Inflammatory macrophage treated with lipopolysaccharide for 1 hour (primary cell): ENCODE data around the gene BUD31.
"Not testable (repeated sequence)": the region's sequence is repeated elsewhere in the genome, so short reads cannot be mapped to it uniquely, and the experiment has no call there.

ENCODE experiments used
- DNase-seq, 2 donors: peaks; one replicate each; pipeline ENCODE4 v3.0.0-alpha.2; 2020 to 2022

The BUD31 gene

DNA sequence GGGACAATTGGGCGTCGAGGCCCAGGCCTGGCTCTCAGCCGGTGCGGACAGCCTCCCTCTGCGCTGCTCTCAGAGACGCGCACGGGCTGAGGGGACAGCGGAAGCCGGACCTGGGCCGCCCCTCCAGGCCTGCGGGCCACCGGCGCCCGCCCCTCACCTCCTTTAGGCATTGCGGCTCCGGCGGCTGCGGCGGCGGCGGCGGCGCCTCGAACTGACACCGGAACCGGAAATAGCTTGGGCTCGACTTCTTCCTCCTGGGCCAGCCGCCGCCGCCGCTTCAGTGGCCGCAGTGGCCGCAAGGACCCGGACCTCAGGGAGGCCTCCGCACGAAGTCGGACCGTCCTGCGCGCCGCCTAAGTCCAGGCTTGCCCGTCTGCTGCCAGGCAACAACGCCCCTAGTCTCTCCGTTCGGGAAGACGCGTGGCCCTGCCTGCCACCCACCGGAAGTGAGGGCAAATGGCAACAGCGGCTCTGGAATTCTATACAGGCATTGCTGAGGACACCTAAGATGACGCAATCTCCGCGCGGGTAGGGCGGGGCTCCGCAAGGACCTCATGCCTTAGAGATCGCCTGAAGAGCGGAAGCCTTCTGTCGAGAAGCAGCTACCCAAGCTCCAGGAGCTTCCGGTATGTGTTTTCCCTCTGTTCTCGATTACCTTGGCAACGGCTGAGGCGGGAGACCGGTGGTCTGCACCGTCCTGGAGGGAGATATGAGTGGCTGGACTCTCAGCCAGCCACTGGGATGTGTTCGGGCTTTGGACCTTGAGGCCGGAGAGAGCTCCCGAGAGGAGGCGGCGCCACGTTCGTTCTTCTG, at the start of gene BUD31, which contains the start of gene PDAP1:
BUD31 (plus strand) TSS at position 591 of the 813 bp plus-strand sequence. CDS start 2,124 bp downstream, outside the sequence.
PDAP1 (minus strand) TSS at position 219 of the 813 bp plus-strand sequence; CDS start at position 170, 49 bp downstream.
- DNase-seq: peak; percentile 87 to 96

DNA sequence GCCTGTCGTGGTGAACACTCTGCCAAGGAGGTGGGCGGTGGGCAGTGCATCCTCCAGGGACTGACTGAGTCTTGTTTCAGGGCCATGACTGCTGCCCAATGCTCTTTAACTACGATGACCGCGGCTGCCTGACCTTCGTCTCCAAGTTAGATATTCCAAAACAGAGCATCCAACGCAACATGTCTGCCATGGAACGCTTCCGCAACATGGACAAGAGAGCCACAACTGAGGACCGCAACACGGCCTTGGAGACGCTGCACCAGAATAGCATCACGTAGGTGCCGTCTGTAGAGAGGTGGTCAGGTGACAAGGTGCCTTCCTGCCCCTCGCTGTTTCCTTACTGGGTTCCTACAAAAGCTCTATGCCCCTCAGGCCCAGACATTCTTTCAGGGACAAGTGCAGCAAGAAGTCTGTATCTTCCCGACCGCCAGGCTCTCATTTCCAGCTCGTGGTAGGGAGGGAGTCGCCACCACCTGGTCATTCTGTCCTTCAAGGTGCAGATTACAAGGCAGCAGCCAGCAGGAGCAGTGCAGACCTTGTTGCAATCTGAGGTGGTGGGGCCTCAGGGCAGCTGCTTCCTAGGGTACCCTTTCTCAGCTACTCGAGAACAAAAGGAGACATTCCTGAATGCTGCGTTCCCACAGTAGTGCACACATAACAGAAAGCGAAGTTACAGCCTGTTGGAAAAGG, 49.2 kb upstream of the BUD31 start:
- no peak for DNase-seq

DNA sequence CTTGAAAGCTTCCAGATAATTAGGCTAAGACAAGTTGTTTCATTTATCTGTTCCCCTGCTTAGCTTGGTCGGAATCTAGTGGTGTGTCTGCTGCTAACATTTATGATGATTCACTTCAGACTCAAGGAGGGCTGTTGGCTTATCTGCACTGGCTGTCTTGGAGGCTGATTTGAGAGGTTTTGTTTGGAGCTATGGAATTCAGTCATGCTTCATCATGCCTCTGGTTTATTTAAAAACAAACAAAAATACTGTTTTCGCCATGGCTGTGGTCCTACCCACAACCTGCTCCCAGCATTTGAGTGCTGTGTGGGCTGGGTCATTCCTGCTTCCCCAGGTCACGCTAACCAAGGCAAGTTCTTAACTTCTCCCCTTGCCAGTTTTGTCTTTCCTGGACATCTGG, 46.0 kb upstream of the BUD31 start:
- DNase-seq: no peak

DNA sequence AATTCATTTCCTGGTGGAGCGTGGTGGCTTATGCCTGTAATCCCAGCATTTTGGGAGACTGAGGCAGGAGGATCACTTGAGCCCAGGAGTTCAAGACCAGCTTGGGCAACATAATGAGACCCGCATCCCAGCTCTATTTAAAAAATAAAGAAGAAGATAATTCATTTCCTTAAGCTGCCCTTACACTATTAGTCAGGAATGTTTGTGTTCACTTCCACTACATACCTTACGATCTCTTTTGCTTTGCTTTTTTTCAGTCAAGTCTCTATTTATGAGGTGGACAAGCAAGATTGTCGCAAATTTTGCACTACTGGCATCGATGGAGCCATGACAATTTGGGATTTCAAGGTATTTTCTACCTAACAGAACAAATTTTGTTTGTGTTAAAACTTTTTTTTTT, 45.5 kb upstream of the BUD31 start:
- DNase-seq: no peak

DNA sequence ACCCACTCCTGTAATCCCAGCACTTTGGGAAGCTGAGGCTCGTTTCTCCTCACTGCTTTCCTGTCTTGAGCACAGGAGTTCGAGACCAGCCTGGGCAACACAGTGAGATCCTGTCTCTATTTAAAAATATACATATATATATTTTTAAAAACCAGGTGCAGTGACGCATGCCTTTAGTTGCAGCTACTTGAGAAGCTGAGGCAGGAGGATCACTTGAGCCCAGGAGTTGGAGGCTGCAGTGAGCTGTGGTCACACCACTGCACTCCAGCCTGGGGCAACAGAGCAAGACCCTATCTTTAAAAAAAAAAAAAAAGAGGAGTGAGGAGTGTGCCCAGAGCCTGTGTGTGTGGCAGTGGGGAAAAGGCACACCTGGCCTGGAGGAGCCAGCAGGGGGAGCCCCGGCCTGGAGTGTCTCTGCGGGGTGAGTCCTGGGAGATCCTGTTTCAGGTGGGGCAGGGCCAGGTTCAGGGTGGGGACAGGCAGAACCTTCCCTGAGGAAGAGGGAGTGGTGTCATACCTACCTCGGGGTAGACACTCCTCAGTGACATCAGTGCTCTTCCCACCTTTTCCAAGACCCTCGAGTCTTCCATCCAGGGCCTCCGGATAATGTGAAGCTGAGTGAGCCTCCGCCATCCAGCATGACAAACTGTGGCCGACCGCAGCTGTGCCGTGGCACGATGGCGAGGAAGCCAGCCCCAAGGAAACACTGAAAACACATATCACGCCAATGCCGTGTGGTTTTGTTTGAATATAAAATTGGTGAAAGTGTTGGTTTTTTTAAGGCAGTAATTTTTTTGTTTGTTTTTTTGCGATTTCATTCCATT, 43.2 kb upstream of the BUD31 start:
- peak in 1 of 2 donors; percentile 24 for DNase-seq

DNA sequence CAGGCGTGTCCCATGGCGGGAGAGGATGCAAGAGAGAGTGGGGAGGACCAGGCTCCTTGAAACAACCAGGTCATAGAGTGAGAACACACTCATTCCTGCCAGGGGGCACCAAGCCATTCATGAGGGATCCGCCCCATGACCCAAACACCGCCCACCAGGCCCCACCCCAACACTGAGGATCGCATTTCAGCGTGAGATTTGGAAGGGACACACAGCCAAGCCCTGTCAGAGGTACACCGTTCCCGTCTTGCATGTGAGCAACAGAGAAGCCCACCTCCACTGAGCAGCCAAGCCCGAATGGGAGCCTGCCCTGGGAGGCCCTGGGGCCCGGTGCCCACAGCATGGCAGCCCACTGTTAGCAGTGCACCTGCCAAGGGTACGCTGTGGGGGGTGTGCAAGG, 42.1 kb upstream of the BUD31 start:
- DNase-seq: no peak

DNA sequence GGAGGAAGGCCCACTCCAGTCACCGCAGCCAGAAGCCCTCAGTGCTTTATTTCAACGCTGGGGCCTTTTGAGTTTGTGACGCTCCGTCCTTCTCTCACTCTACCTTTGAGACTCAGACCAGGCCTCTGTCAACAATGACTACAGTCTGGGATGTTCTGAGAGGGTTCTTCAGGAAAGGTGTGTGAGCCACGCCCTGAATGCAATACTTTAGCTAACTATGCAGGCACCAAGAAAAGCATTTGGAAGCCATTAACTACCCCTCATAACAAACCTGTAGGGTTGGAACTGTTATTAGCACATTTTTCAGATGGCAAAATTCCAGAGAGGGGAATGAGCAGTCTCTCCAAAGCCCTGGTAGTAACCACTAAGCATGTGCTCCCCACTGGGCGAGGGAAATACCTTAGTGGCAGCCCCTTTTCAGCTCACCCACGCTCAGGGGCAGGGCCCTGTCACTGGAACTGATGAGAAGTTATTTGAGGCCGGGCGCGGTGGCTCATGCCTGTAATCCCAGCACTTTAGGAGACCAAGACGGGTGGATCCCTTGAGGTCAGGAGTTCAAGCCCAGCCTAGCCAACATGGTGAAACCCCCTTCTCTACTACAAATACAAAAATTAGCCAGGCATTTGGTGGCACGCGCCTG, 39.9 kb upstream of the BUD31 start:
- DNase-seq: no peak

DNA sequence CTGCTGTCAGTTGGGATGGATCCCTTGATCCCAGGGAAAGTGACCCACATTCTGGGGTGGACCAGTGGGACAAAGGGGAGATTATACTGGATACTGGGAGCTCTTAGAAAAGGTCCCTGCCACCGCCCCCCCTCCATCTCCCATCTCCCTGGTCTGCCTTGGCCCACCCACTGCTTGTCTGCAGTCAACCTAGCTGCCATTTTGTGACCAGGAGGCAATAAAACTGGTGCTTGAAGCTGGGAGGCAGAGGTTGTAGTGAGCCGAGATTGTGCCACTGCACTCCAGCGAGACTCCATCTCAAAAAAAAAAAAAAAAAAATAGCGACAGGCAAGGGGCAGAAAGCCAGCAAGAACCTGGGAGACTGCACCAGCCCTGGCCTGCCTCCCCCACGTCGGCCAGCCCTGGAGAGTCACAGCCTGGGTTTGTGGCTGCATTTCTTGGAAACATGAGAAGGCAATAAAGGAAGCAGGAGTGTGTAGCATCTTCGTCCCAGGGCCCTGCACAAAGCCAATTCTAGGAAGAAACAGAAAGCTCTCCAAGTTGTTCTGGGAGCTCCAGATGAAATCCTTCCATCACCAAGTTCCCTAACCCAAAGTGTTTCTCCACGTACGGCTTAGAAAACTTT, 38.9 kb upstream of the BUD31 start:
- DNase-seq: peak in 1 of 2 donors; percentile 21

DNA sequence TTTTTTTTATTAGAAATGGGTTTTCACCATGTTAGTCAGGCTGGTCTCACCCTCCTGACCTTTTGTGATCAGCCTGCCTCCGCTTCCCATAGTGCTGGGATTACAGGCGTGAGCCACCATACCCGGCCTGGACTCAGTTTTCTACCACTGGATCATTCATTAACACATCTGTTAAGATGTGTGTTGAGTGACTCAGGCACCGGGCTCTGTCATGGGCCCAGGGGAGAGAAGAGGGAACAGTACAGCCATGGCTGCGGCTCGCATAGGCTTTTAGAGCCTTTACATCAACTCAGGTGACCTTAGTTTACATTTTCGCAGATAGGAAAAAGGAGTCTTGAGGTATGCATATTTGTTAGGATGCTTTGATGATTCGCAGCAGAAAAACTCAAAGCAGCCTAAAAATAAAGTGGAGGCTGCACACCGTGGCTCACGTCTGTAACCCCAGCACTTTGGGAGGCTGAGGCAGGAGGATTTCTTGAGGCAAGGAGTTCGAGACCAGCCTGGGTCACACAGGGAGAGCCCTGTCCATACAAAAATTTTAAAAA, 37.3 kb upstream of the BUD31 start:
- no peak for DNase-seq

DNA sequence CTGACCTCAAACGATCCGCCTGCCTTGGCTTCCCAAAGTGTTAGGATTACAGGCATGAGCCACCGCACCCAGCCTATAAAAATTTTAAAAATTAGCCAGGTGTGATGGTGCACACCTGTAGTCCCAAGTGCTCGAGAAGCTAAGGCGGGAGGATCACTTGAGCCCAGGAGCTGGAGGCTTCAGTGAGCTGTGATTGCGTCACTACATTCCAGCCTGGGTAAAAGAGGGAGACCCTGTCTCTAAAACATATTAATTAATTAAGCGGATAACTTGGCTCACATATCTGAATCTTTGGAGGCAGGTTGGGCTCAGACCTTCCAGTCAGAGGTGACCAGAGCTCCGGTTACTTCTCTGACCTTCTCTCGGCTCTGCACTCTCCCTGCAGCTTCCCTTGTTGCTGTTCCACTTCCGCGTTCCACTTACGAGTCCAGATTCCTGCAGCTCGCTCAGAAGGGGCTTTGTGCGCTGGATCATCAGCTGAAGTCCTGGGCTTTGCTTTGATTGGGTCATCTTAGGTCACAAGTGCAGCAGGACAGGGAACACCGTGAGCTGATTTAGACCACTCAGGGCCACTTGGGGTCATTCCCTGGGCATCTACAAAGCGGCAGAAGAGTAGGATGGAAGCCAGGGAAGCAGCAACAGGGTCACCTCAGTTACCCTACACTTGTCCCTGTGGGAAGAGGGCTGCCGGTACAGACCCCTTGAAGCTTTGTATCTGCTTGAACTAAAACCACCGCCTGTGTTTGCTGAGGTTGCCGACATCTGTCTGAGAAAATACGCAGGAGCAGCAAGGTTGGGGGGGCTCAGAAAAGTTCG, 36.3 kb upstream of the BUD31 start:
- peak in 1 of 2 donors; percentile 22 for DNase-seq

DNA sequence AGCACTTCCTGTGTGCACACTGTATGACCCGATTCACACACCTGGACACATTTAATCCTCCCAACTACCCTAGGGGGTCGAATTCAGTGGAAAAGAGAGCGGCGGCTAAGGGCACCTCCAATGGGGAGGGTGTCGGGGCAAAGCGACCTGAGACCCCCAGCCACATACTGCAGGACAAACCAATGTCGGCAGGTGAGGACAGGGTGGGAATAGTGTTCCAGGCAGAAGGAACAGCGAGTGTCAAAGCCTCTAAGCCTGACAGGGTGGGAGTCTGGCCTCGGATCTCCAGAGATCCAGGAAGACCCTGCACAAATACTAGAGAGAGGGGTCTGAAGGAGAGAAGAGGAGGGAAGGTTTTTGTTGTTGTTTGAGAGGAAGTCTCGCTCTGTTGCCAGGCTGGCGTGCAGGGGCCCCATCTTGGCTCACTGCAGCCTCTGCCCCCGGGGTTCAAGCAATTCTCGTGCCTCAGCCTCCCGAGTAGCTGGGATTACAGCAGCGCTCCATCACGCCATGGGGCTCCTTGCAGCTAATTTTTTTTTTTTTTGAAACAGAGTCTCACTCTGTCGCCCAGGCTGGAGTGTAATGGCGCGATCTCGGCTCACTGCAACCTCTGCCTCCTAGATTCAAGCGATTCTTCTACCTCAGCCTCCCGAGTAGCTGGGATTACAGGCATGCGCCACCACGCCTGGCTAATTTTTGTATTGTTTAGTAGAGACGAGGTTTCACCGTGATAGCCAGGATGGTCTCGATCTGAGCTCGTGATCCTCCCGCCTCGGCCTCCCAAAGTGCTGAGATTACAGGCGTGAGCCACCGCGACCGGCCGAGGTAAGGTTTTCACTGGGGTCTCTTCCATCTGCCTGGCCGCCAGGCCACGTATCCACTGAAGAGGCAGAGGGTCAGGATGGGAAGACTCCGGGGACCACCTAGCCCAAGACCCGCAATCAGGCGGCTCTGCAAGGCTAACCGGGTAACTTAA, 35.4 kb upstream of the BUD31 start:
- no peak for DNase-seq

DNA sequence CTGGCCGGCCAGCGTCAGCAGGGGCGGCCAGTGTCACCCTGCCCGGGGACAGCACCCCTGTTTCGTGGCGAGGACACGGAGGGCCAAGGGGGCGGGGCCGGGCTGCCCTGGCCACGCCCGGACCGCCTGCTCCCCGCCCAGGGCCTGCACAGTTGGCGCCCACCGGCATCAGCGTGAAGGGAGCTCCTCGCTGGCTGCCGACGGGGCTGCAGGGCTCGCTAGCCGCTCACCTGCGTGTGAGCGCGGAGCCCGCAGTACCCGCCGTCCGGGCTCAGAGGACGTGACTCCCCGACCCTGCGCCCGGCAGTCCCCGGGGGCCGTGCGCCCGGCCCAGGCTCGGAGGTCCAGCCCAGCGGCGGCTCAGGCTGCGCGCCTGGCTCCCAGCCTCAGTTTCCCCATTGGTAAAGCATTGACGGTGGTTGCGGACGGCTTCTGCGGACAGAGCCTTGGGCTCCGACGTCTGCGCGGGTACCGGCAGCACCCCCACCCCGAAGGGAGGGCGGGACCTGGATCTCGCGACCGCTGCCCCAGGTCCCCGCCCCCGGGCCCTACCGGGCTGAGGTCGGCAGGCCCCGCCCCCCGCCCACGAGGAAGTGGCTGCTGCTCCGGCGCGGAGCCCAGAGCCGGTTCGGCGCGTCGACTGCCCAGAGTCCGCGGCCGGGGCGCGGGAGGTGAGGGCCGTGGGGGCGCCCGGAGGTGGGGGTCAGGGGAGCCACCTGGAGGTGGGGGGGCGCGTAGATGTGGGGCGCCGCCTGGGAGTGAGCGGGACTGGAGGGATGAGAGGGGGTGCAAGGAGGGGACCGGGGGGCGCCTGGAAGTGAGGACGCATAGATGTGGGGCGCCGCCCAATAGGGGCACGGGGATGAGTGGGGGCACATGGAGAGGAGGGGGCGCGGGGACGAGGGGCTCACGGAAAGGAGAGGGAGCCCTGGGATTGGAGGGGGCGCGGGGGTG, 34.4 kb upstream of the BUD31 start, which contains the start of gene ARPC1B:
ARPC1B (plus strand) TSS at position 620 of the 954 bp plus-strand sequence. CDS start 10,985 bp downstream, outside the sequence.
- peak; percentile 87 to 88 for DNase-seq

DNA sequence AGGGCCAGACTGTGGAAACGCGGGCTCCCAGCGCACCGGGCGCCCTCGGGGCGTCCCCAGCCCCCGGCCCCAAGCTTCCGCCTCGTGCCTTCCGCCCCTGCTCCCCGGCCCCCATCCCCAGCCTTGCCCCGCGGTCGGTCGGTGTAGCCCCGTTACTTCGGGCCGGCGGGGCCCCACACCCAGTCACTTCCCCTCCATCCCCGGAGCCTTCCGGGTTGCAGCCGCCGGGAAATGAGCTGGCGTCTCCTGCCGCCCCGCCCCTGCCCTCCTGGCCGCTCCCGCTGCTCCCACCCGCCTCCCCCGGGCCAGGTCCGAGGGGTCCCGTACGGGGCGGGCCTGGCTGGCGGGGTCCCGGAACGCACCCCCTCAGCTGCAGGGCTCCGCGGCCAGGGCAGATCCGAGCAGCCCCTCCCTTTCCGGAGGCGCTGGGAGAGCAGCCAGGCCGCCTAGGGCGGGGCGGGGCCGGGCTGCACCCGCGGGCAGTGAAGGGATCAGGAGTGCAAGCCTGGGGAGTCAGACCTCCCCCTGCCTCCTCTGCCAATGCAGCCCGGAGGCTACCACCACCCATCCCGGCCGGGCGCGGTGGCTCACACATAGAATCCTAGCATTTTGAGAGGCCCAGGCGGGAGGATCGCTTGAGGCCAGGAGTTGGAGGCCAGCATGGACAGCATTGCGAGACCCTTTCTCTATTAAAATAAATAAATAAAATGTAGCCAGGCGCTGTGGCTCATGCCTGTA, 33.5 kb upstream of the BUD31 start:
- DNase-seq: peak; percentile 63 to 75

DNA sequence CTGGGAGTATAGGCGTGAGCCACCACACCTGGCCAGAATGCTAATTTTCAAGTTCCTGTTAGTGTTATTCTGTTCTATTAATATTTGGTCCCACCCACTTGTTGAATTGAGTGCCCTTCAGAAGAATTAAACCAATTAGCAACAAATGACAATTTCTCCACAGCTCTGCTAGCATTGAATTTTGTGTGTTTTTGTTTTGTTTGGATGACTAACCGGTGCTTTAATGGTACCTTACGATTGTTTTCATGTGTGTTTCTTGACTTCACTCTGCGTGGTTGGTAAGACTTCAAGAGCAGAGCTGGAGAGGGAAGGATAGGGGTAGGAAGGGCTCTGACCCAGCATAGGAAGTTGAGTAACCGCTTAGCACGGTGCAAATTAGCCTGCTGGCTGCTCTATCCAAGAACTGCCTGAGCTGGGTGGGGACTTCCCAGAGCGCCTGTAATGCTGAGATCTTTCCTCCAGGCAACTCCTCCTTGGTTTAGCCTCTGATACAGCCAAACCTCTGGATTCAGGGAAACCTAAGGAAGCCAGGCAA, 29.7 kb upstream of the BUD31 start:
- peak; percentile 88 to 97 for DNase-seq

DNA sequence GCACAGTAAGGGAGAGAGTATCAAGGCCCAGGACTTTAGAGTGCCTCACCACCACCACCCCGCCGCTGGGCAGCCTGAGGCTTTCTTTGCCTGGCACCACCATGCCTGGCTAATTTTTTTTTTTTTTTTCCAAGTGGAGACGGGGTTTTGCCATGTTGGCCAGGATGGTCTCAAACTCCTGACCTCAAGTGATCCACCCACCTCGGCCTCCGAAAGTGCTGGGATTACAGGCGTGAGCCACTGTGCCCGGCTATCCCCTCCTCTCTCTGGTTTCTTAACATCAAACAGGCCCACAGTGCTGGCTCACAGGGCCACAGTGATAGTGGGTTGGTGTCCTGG, 29.1 kb upstream of the BUD31 start:
- DNase-seq: not testable (repeated sequence)

DNA sequence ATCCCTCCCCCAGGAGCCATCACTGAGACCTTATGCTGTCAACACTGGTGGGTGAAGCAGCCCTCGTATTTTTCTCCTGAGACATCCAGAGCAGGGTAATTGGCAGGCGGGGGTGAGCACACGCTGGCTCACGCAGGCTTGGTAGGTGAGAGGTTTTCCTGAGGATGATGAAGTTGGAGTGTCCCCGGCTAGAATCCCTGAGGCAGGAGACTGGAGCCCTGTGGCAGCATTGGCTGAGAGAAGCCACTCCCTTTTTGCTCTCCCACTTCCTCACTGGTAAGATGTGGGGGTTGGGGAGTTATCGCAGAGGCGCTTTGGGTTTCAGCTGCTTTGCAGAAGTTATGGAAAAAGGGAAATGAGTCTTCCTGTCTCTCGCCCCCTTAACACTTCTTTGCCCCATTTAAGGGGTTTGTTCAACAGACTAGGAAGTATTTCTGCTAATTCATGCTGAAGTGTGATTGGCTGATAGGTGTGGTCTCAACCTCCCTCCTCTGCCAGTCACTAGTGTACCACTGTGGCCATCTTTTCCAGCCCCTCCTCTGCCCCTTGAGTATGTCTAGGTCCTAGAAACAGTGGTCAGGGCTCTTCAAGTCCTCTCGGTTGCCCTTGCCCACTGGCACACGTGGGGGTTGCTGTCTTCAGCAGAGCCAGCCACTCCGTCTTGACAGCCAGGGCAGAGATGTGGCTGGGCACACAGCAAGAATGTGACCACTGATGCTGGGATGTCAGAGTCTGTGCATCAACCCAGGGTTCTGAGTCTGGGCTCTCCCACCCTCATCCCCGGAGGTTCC, 28.5 kb upstream of the BUD31 start:
- DNase-seq: peak; percentile 93 to 100
